ENCODE measurements around the gene ADGRA1.

Gene ADGRA1

DNA sequence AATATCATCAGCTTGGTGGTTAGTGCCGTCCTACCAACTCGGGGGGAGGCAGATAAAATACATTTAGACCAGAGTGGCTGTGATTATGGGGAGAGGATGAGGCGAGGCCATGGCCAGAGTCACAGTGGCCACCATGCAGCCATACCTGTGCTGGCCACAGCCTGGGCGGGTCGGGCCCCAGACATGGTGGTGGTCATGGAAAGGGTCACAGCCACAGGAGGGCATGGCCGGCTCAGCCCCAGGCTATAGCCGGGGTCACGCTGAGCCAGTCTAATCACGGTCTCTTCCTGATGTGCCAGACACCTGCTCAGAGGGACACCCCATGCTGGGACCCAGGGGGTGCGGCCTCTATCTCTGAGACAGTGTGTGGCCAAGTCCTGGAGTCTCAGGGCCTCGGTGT lies 10.2 kb downstream of the ADGRA1 start:
- ATAC-seq, result no peak
- TF ChIP-seq PATZ1 (CRISPR knock-in tag; IDR thresholded peaks at IDR 0.05; ENCODE audit: borderline replicate concordance) (no peak), ZNF70 (CRISPR knock-in tag; IDR thresholded peaks at IDR 0.05) (no peak), CREB5 (CRISPR knock-in tag; IDR thresholded peaks at IDR 0.05; ENCODE audit: low read depth) (no peak), RARB (CRISPR knock-in tag; IDR thresholded peaks at IDR 0.05) (no peak), ZFP30 (CRISPR knock-in tag; IDR thresholded peaks at IDR 0.05) (no peak), TOX (CRISPR knock-in tag; IDR thresholded peaks at IDR 0.05; ENCODE audit: borderline replicate concordance) (no peak), SNAI2 (CRISPR knock-in tag; IDR thresholded peaks at IDR 0.05) (no peak), ZFP3 (CRISPR knock-in tag; IDR thresholded peaks at IDR 0.05) (no peak), CSDC2 (CRISPR knock-in tag; IDR thresholded peaks at IDR 0.05) (no peak), TCF4 (CRISPR knock-in tag; IDR thresholded peaks at IDR 0.05; ENCODE audit: borderline replicate concordance) (no peak), POU6F1 (CRISPR knock-in tag; IDR thresholded peaks at IDR 0.05; ENCODE audit: borderline replicate concordance, low read depth) (no peak), GLIS3 (CRISPR knock-in tag; IDR thresholded peaks at IDR 0.05) (no peak), ARNTL (CRISPR knock-in tag; IDR thresholded peaks at IDR 0.05; ENCODE audit: borderline replicate concordance, low read depth) (no peak), BACH2 (CRISPR knock-in tag; IDR thresholded peaks at IDR 0.05; ENCODE audit: borderline replicate concordance) (no peak)
- TF ChIP-seq, protein P1, sequence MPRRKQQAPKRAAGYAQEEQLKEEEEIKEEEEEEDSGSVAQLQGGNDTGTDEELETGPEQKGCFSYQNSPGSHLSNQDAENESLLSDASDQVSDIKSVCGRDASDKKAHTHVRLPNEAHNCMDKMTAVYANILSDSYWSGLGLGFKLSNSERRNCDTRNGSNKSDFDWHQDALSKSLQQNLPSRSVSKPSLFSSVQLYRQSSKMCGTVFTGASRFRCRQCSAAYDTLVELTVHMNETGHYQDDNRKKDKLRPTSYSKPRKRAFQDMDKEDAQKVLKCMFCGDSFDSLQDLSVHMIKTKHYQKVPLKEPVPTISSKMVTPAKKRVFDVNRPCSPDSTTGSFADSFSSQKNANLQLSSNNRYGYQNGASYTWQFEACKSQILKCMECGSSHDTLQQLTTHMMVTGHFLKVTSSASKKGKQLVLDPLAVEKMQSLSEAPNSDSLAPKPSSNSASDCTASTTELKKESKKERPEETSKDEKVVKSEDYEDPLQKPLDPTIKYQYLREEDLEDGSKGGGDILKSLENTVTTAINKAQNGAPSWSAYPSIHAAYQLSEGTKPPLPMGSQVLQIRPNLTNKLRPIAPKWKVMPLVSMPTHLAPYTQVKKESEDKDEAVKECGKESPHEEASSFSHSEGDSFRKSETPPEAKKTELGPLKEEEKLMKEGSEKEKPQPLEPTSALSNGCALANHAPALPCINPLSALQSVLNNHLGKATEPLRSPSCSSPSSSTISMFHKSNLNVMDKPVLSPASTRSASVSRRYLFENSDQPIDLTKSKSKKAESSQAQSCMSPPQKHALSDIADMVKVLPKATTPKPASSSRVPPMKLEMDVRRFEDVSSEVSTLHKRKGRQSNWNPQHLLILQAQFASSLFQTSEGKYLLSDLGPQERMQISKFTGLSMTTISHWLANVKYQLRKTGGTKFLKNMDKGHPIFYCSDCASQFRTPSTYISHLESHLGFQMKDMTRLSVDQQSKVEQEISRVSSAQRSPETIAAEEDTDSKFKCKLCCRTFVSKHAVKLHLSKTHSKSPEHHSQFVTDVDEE (CRISPR knock-in tag; IDR thresholded peaks at IDR 0.05), result no peak

GRCh38 chr10:133098426-133099124 lies 10.9 kb downstream of the ADGRA1 start:
- no peak for ATAC-seq
- TF ChIP-seq OSR1 (CRISPR knock-in tag; IDR thresholded peaks at IDR 0.05), result no peak
- no peak for TF ChIP-seq SNAI2 (CRISPR knock-in tag; IDR thresholded peaks at IDR 0.05)
- no peak for TF ChIP-seq ZNF70 (CRISPR knock-in tag; IDR thresholded peaks at IDR 0.05)

DNA sequence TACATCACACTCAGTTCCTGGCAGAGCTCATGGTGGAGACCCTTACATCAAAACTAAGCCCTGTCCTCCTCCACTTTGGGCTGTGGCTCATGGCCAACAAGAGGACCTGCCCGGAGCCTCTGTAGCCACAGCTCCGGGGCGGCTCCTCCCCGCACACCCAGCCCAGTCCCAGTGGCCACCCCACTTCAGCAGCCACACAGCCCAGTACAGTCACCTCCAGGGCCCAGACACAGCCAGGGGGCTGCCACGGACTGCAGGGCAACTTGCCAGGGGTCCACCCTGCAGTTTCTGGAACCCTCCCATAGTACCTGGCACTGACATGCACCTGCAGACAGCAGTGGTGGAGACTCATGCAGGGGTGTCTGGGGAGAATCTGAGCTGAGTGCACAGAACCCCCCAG lies 11.8 kb downstream of the ADGRA1 start:
- TF ChIP-seq, protein P1 (CRISPR knock-in tag; IDR thresholded peaks at IDR 0.05), result no peak
- TF ChIP-seq CSRNP3 (CRISPR knock-in tag; IDR thresholded peaks at IDR 0.05) (no peak), GLIS3 (CRISPR knock-in tag; IDR thresholded peaks at IDR 0.05) (no peak), SNAI2 (CRISPR knock-in tag; IDR thresholded peaks at IDR 0.05) (no peak), PATZ1 (CRISPR knock-in tag; IDR thresholded peaks at IDR 0.05; ENCODE audit: borderline replicate concordance) (no peak), TCF4 (CRISPR knock-in tag; IDR thresholded peaks at IDR 0.05; ENCODE audit: borderline replicate concordance) (no peak), TOX (CRISPR knock-in tag; IDR thresholded peaks at IDR 0.05; ENCODE audit: borderline replicate concordance) (no peak), ZFP3 (CRISPR knock-in tag; IDR thresholded peaks at IDR 0.05) (no peak), ZC3H10 (CRISPR knock-in tag; IDR thresholded peaks at IDR 0.05) (no peak)
- no peak for ATAC-seq
